ENCODE data around the gene TMBIM1.
A peak's percentile ranks its signal among the peaks of the same experiment; 100 is the strongest.

GRCh38 chr2:218298314-218298875 lies 6.1 kb upstream of the TMBIM1 start:
- TF ChIP-seq, protein P1, sequence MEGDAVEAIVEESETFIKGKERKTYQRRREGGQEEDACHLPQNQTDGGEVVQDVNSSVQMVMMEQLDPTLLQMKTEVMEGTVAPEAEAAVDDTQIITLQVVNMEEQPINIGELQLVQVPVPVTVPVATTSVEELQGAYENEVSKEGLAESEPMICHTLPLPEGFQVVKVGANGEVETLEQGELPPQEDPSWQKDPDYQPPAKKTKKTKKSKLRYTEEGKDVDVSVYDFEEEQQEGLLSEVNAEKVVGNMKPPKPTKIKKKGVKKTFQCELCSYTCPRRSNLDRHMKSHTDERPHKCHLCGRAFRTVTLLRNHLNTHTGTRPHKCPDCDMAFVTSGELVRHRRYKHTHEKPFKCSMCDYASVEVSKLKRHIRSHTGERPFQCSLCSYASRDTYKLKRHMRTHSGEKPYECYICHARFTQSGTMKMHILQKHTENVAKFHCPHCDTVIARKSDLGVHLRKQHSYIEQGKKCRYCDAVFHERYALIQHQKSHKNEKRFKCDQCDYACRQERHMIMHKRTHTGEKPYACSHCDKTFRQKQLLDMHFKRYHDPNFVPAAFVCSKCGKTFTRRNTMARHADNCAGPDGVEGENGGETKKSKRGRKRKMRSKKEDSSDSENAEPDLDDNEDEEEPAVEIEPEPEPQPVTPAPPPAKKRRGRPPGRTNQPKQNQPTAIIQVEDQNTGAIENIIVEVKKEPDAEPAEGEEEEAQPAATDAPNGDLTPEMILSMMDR (IDR thresholded peaks at IDR 0.05), result no peak
- peak in 1 of 4 donors; percentile 11 for TF ChIP-seq POLR2A (IDR thresholded peaks at IDR 0.05)

Measured in esophagus squamous epithelium (tissue), 4 donors.